Measurements from ENCODE around the gene TBXAS1.

The TBXAS1 gene

GRCh38 chr7:139855498-139856270, 26.6 kb downstream of the TBXAS1 start:
- DNase-seq (ENCODE audit: low spot score), result peak; percentile 53

DNA sequence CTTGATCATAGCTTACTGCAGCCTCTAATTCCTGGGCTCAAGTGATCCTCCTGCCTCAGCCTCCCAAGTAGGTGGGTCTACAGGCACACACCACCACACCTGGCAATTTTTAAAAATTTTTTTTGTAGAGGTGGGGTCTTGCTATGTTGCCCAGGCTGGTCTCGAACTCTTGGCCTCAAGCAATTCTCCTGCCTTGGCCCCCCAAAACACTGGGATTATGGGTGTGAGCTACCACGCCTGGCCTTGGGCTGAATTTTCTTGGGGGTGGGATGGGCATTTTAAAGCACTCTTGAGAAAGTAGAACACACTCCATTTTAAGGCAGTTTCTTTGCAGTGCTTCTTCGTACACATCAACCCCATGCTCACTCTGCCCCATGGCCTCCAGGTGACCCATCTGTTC, 28.7 kb downstream of the TBXAS1 start:
- DNase-seq (ENCODE audit: low spot score), result no peak

GRCh38 chr7:139860090-139860775, 31.2 kb downstream of the TBXAS1 start:
- peak; percentile 55 for DNase-seq (ENCODE audit: low spot score)

- no peak for DNase-seq (ENCODE audit: low spot score)
These were observed 32.7 kb downstream of the TBXAS1 start for GRCh38 chr7:139861803-139862202.

- no peak for DNase-seq (ENCODE audit: low spot score)
These were observed 37.2 kb downstream of the TBXAS1 start for GRCh38 chr7:139866047-139866837.

DNA sequence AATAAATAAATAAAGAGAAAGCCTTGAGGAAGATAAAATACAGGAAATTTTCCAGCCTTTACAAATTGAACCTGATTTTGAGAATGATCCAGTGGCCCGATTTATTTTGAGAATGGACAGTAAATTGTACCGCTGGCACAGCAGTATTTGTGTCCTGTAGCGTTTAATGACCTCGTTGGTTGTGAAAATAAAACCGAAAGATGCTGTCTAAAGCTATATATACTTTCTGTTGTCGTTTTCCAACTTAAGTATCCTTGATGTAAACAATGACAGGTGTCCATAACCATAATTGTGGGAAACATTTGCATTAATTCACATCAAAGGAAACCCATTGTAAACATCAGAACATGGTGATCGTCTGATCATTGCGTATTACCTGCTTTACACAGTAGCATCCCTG, 38.8 kb downstream of the TBXAS1 start:
- no peak for DNase-seq (ENCODE audit: low spot score)

DNA sequence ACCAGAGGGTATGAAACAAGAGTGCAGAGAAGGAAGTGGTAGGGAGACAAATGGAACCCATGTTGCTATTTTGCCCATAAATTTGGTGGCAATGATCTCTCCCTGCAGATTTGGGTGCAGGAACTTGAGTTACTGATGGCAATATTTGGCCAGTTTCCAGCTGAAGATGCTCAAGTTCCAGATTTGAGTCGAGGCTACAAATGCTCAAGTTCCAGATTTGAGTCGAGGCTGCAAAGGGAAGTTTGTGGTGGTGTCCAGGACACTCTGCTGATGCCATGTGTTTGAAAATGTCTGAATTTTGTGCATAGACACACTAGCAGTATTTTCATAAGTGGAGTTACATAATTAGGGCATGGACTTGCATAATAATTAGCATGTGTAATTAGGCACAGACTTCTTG, 40.8 kb downstream of the TBXAS1 start:
- DNase-seq (ENCODE audit: low spot score), result no peak

DNA sequence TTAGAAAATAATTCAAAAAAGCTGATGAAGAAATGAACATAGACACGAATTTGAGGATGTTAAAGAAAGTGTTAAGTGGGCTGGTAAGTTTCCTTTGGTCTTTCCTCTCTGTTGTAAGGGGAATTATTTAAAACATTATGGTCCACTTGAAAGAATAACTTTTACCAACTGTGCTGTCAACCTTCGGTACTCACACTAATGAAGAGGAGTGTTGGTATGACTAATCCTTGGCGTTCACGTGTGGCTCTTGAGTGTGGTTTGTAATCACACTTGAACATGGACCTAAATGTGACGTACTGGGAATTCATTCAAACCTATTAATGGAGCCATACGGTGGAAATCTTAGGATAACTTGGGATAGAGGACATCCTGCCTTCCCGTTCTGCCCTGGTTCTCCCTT, 41.3 kb downstream of the TBXAS1 start:
- DNase-seq (ENCODE audit: low spot score), result no peak

DNA sequence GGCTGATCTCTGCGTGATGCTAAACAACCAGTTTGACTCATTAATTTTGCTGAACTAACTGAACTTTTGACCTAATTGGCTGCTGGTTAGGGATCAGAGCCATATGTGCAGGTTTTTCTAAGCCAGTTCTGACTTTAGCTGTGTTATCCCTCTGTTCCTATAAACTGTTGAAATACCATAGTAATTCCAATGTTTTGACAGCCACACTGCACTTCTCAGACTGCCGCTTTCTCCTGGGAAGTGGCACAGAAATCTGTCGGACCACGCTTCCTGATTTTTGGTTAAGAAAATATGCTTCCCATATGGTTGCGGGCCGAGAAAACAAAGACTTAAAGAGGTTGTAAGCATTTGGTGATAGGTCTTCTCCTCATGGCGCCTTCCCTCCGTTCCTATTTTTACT, 42.3 kb downstream of the TBXAS1 start:
- DNase-seq (ENCODE audit: low spot score), result no peak

DNA sequence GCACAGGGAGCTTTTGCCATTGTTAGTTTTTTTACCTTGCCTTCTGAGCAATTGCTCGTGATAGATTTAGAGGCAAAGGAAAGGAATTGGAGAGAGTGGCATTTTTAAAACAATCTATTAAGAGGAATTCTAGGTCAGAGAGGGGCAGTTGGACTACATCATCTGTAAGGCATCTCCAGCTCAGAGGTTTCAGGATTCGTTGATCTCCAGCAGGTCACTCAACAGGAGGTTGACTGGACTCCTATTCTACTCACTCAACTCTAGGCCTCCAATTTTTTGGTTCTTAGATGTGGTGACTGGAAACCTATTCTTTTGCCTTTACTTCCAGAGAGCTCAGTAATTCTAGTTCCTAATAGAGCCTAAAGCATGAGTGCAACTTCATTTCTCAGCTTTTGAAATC, 42.8 kb downstream of the TBXAS1 start:
- no peak for DNase-seq (ENCODE audit: low spot score)

DNA sequence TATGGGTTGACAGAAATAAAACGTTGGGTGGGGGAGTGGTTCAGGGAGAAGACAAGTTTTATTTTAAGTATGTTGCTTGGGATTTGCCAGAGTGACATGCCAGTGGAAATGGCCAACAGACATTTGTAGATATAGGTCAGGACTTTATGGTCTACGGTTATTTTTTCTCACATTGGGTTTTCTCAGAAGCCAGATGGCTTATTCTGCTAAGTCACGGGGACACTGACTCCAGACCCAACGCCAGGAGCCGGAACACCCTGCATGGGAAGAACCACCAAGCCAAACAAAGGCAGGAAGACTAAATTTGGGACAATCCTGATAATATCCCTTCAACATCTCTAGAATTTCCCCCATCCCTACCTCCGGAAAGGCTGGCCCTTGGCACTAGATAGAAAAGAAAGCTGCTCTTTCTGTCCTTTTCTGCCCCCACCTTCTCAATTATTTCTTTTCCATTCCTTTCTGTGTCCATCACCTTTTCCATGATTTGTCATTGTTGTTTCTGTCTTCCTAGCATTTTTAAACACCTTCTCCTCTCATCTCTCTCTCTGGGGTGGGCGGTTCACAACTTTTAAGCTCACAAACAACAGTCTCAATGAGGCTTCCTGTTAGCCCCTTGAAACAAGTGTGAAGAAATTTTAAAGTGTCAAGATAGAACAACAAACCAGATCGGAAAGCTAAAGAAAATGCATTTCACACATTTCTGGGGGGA, 44.7 kb downstream of the TBXAS1 start:
- no peak for DNase-seq (ENCODE audit: low spot score)

- no peak for DNase-seq (ENCODE audit: low spot score)
These were observed 45.2 kb downstream of the TBXAS1 start for GRCh38 chr7:139874302-139874629.

DNA sequence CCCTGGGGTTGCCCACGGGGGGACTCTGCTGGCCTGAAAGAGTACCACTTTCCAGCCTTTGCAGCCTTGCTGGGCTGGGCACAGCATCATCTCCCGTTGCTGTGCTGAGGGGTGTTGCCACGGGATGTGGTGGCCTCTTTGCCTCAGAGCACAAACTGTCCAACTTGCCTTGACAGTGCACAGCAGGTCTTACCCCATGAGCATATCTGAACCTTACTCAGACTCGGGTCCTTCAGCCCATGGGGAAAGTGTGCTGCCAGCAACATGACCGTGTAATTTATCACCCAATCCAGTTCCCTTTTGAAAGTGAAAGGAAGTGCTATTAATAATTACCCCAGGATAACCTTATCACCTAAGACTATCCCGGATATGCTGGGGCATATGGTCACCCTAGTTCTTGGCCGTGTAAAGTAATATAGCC, 46.8 kb downstream of the TBXAS1 start:
- DNase-seq (ENCODE audit: low spot score), result no peak

- no peak for DNase-seq (ENCODE audit: low spot score)
These were observed 47.7 kb downstream of the TBXAS1 start for GRCh38 chr7:139876622-139877283.

GRCh38 chr7:139883814-139884213, 54.8 kb downstream of the TBXAS1 start:
- DNase-seq (ENCODE audit: low spot score), result no peak

DNA sequence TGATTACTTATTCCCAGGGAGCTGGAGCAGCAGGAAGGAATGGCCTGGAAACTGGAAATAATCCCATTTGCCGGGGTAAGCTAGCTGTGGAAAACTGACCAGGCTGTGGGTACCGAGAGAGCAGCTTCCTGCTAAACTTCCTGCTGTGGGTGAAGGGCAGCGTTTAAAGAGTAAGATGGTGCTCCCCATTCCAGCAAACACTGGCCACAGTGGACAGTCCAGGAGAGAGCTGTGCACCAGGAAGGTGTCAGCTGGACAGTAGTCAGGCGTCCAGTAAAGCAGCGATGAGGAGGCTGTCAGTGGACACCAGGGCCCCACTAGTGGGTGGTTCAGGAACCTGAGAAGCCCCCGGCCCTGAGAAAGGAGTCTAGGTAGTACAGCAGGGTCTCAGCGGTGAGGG, 55.4 kb downstream of the TBXAS1 start:
- DNase-seq (ENCODE audit: low spot score), result no peak

GRCh38 chr7:139885511-139885910, 56.4 kb downstream of the TBXAS1 start:
- no peak for DNase-seq (ENCODE audit: low spot score)

DNA sequence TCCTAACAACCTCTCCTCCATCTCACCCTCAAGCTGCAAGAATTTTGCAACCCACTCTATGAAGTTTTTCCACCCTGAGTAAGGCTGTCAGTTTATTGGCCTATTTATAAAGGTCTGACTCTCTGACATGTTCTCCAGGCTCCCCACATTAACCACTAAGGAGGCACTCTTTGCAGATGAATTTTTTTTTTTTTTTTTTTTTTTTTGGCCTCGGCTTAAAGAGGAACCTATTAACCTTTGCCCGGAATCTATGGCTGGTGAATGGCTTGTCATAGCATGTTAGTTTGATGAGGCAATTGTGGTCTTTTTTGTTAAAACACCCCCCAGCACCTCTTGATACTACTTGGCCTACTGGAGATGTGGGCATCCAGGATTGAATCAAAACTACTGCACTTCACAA, 57.1 kb downstream of the TBXAS1 start:
- no peak for DNase-seq (ENCODE audit: low spot score)

GRCh38 chr7:139886899-139887298, 57.8 kb downstream of the TBXAS1 start:
- no peak for DNase-seq (ENCODE audit: low spot score)

- peak; percentile 36 for DNase-seq (ENCODE audit: low spot score)
These were observed 59.0 kb downstream of the TBXAS1 start for GRCh38 chr7:139887992-139888481.

DNA sequence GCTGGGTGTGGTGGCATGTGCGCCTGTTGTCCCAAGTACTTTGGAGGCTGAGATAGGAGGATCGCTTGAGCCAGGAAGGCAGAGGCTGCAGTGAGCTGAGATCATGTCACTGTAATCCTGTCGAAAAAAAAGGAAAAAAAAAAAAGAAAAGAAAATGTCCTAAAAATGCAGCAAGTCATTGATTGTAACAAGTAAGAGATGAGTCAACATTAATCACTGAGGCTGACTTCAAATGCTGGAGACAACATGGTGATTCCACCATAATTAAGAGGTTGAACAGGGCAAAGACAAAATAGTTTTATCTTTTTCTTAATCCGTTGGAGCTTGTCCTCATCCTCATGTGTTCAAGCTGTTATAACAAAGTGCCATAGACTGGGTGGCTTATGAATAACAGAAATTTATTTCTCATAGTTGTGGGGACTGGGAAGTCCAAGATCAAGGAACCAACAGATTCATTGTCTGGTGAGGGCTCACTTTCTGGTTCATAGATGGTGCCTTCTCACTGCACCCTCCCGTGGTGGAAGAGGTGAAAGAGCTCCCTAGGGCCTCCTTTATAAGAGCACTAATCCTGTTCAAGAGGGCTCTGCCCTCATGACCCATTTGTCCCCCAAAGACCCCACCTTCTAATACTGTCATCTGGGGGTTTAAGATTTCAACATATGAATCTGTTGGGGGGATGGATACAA, 60.3 kb downstream of the TBXAS1 start:
- DNase-seq (ENCODE audit: low spot score), result no peak
